Upper lobe of left lung (tissue), 6 donors: ENCODE data around the gene PLP1. TPM values are rescaled to one million over a fixed set of nuclear protein-coding genes. Genes with fewer than 3 reads are reported as not detected.
"Not testable (repeated sequence)": the region's sequence is repeated elsewhere in the genome, so short reads cannot be mapped to it uniquely, and the experiment has no call there.

Source experiments
- ATAC-seq, 2 donors: fragments of 200-7000 bp; cut with Tn5 transposase; one replicate each; pipeline ENCODE4 v1.9.1; 2022; ENCODE audit warnings: mild to moderate bottlenecking in 2 of 2, moderate library complexity in 2 of 2; ENCODE audit not compliant: low FRiP score in 2 of 2
- DNase-seq, 2 donors: peaks; one replicate each; pipeline ENCODE4 v3.0.0-alpha.2; 2019 to 2020
- H3K27ac ChIP-seq, 4 donors: fragments of 200-600 bp; sonication (generic); one replicate each; pipeline ENCODE4 v1.5.1; 2016 to 2019
- H3K27me3 ChIP-seq, 4 donors: fragments of 200-600 bp; sonication (generic); one replicate each; pipeline ENCODE4 v1.5.1; 2017 to 2019
- H3K36me3 ChIP-seq, 4 donors: fragments of 200-600 bp; sonication (generic); one replicate each; pipeline ENCODE4 v1.5.1; 2016 to 2019
- H3K4me1 ChIP-seq, 4 donors: fragments of 200-600 bp; sonication (generic); one replicate each; pipeline ENCODE4 v1.5.1; 2018 to 2019
- H3K4me3 ChIP-seq, 4 donors: fragments of 200-600 bp; sonication (generic); one replicate each; pipeline ENCODE4 v1.5.1; 2017 to 2019; ENCODE audit warnings: mild to moderate bottlenecking in 2 of 4, moderate library complexity in 1 of 4
- H3K9me3 ChIP-seq, 4 donors: fragments of 200-600 bp; sonication (generic); one replicate each; pipeline ENCODE4 v1.5.1; 2018 to 2019
- EP300 ChIP-seq, 4 donors: sonication (generic); formaldehyde crosslinking; IDR thresholded peaks; one replicate each; pipeline ENCODE4 v1.5.1; 2017; ENCODE audit warnings: antibody characterized with exemption in 4 of 4, control low read depth in 2 of 4
- POLR2A ChIP-seq, 4 donors: fragments of 450-650 bp; IDR thresholded peaks; one replicate each; pipeline ENCODE4 v1.5.1; 2016 to 2017; ENCODE audit warnings: antibody characterized with exemption in 4 of 4, mild to moderate bottlenecking in 2 of 4
- POLR2AphosphoS5 ChIP-seq, 2 donors: sonication (generic); formaldehyde crosslinking; IDR thresholded peaks; one replicate each; pipeline ENCODE4 v1.5.1; 2017; ENCODE audit warnings: antibody characterized with exemption in 2 of 2
- WGBS, 2 donors: methylation state at CpG; one replicate each; pipeline ENCODE4 v1.1.5; 2017 to 2018; 5-methylcytosine and 5-hydroxymethylcytosine counted together
- total RNA-seq, 6 donors: library from RNA; depleted of rRNA in 4 of 6; stranded (reverse); fragments of >200 nt in 4 of 6; gene quantifications; one replicate each; pipeline versions ENCODE4 v1.1.0 to v1.2.1, GENCODE V29; 2016 to 2021
- TF ChIP-seq, protein P1 (sequence below), 6 experiments: fragments of 450-650 bp in 4 of 6; fragments of 200-600 bp in 2 of 6; sonication (generic) in 2 of 6; IDR thresholded peaks; one replicate each; pipeline ENCODE4 v1.5.1; 2016 to 2019; ENCODE audit warnings: antibody characterized with exemption in 6 of 6
- donor health status: DM: no; HTN: no; CAD: no; lungs with moderate emphysema.
- donor health status: DM: no; HTN: yes; CAD: no; lungs with severe emphysema.

PLP1 gene
- total RNA-seq, 6 donors from 2014 or later: 0.49 to 2.1 TPM; not detected in 4

DNA sequence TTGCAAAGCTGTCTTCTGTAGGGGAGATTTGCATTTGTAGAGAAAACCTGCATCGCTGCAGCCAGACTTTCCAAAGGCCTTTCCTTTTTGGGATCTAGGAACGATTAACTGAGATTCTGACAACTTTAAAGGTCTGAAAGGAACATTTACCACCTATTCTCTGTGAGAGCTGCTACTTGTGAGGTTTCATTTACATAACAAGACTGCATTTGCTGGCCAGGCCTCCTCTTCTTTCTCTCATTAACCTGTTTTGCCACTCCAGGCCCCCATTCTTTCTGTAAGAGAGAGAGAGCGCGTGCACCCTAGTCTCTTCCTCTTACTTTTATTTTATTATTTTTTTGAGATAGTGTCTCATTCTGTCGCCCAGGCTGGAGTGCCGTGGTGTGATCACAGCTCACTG is 34.3 kb upstream of the PLP1 start:
- no peak for DNase-seq
- no peaks in the 10 kb centered on the region for H3K36me3 ChIP-seq
- no peaks in the 10 kb centered on the region for H3K27me3 ChIP-seq
- H3K27ac ChIP-seq: no peak overlapping the region
- H3K9me3 ChIP-seq: no peaks in the 10 kb centered on the region
- no peaks in the 10 kb centered on the region for H3K4me1 ChIP-seq
- no peak overlapping the region for H3K4me3 ChIP-seq
- TF ChIP-seq POLR2AphosphoS5 (IDR thresholded peaks at IDR 0.05) (no peak), EP300 (IDR thresholded peaks at IDR 0.05) (no peak), POLR2A (IDR thresholded peaks at IDR 0.05) (no peak)
- TF ChIP-seq, protein P1, sequence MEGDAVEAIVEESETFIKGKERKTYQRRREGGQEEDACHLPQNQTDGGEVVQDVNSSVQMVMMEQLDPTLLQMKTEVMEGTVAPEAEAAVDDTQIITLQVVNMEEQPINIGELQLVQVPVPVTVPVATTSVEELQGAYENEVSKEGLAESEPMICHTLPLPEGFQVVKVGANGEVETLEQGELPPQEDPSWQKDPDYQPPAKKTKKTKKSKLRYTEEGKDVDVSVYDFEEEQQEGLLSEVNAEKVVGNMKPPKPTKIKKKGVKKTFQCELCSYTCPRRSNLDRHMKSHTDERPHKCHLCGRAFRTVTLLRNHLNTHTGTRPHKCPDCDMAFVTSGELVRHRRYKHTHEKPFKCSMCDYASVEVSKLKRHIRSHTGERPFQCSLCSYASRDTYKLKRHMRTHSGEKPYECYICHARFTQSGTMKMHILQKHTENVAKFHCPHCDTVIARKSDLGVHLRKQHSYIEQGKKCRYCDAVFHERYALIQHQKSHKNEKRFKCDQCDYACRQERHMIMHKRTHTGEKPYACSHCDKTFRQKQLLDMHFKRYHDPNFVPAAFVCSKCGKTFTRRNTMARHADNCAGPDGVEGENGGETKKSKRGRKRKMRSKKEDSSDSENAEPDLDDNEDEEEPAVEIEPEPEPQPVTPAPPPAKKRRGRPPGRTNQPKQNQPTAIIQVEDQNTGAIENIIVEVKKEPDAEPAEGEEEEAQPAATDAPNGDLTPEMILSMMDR (IDR thresholded peaks at IDR 0.05): no peak
- 59 to 80% methylated on average over 6 of the region's 6 CpGs for WGBS, 2 donors
- ATAC-seq: no peak

DNA sequence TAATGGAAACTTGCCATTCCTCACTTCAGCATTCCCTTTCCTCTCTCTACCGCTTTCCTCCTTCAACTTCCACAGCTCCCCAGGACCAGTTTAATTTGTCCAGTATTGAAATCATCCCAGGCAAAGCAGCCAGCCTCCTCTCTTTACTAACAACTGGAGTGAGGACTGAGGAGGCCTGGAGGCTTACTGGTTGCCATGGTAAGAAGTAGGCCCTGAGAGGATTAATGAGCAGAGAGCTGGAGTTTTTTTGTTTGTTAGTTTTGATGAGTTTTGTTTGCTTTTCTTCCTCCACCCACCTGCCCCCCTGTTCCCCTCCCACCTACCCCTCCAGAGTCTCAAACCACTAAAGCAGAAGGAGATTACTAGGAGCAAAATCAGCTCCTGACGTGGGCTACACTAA is 29.5 kb upstream of the PLP1 start:
- Histone ChIP-seq H3K9me3 (no peaks in the 10 kb centered on the region), H3K36me3 (no peaks in the 10 kb centered on the region), H3K27me3 (no peaks in the 10 kb centered on the region), H3K4me1 (no peaks in the 10 kb centered on the region), H3K4me3 (no peak overlapping the region), H3K27ac (no peak overlapping the region)
- ATAC-seq: no peak
- 86 to 92% methylated on average over 1 to 2 of the region's 2 CpGs for WGBS, 2 donors
- TF ChIP-seq POLR2A (IDR thresholded peaks at IDR 0.05): no peak
- no peak for TF ChIP-seq EP300 (IDR thresholded peaks at IDR 0.05)
- TF ChIP-seq POLR2AphosphoS5 (IDR thresholded peaks at IDR 0.05): no peak
- TF ChIP-seq, protein P1 (IDR thresholded peaks at IDR 0.05): no peak
- DNase-seq: no peak

DNA sequence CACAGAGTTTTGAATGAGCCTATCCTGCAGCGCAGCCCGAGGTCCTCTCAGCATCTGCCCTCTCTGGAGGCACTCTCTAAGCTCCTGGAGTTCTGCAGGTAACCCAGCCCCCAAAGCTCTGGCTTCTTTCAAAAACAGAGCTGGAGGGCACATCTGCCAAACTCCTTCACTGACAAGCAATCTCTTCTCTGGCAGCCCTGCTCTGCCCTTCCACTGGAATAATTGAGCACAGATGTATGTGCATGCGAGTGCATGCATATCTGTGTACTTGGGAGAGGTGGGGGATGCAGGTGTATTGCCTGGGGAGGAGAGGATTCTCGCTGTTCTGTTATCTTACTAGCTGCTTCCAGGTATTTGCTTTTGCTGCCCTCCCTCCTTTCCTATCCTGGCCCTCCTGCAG is 22.2 kb upstream of the PLP1 start:
- H3K27ac ChIP-seq: no peak overlapping the region
- no peaks in the 10 kb centered on the region for H3K4me1 ChIP-seq
- 79% methylated on average over 4 of the region's 4 CpGs; no CpG with 5 or more reads in 1 of the 2 donors for WGBS, 2 donors
- no peak for ATAC-seq
- no peaks in the 10 kb centered on the region for H3K27me3 ChIP-seq
- DNase-seq: no peak
- H3K9me3 ChIP-seq: peaks cover 0 to 13% (median 0%) of the 10 kb centered on the region in 4 donors
- no peak overlapping the region for H3K4me3 ChIP-seq
- TF ChIP-seq, protein P1 (IDR thresholded peaks at IDR 0.05): no peak
- H3K36me3 ChIP-seq: no peaks in the 10 kb centered on the region

DNA sequence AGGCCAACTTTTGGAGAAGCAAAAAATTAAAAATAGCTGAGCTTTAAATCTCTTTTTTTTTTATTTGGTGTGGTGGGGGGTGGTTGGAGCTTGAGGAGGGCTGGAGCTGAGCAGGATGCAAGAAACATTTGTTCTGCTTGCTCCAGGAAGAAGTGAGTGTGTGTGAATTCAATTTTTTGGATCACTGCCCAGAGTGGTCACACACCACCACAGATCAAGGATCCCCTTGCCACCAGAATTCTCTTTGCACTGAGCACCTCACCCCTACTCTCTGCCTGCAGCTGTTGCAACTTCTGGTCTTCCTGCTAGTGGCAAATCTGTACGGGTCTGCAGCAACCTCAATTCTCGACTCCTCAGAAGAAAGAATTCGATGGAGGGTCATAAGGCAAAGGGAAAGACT is 19.9 kb upstream of the PLP1 start:
- peaks cover 0 to 17% (median 0%) of the 10 kb centered on the region in 4 donors for H3K9me3 ChIP-seq
- no peak overlapping the region for H3K4me3 ChIP-seq
- no peaks in the 10 kb centered on the region for H3K4me1 ChIP-seq
- WGBS, 2 donors: 44 to 51% methylated on average over 3 of the region's 3 CpGs
- TF ChIP-seq EP300 (IDR thresholded peaks at IDR 0.05) (no peak), POLR2AphosphoS5 (IDR thresholded peaks at IDR 0.05) (no peak)
- TF ChIP-seq, protein P1 (IDR thresholded peaks at IDR 0.05): no peak
- H3K27ac ChIP-seq: no peak overlapping the region
- no peak for ATAC-seq
- no peaks in the 10 kb centered on the region for H3K36me3 ChIP-seq
- DNase-seq: no peak
- no peaks in the 10 kb centered on the region for H3K27me3 ChIP-seq

DNA sequence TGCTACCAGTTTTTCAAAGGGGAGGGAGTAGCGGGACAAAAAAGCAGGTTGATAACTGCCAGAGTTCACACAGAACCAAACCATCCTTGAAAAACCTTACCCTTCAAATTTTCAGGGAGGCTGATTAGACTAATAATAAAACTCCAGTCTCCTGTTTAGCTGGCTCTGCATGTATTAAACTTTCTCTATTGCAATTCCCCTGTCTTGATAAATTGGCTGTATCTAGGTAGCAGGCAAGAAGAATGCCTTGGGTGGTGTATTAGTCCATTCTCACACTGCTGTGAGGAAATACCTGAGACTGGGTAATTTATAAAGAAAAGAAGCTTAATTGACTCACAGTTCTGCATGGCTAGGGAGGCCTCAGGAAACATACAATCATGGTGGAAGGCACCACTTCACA is 18.1 kb upstream of the PLP1 start:
- TF ChIP-seq POLR2A (IDR thresholded peaks at IDR 0.05): no peak
- no peak for TF ChIP-seq EP300 (IDR thresholded peaks at IDR 0.05)
- ATAC-seq (no peak), DNase-seq (no peak)
- Histone ChIP-seq H3K4me1 (no peaks in the 10 kb centered on the region), H3K4me3 (no peak overlapping the region), H3K9me3 (peaks cover 0 to 17% (median 0%) of the 10 kb centered on the region in 4 donors), H3K27me3 (no peaks in the 10 kb centered on the region), H3K27ac (no peak overlapping the region), H3K36me3 (no peaks in the 10 kb centered on the region)
- 85 to 100% methylated on average over 1 of the region's 1 CpG for WGBS, 2 donors

DNA sequence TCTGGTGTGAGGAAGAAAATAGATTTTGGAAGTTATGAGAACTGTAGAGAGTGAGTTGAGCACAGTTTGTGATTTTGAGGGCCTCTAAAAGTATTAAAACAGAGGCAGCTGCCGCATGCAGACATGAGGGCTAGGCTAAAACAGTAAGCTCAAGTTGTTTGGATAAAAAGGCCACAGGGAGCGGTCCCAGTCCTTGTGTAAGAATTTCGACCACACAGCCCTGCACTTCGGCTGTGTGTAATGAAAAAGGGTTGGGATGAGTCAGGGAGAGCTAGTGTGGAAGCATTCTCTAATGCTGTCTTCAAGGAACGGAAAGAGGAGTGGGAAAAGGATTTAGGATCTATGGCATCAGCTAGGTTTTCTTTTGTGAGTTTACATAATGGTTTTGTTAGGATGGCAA is 13.1 kb upstream of the PLP1 start:
- not testable (repeated sequence) for H3K36me3 ChIP-seq, H3K27ac ChIP-seq, H3K27me3 ChIP-seq, ATAC-seq, DNase-seq, H3K4me1 ChIP-seq, H3K4me3 ChIP-seq
- WGBS, 2 donors: 82% methylated on average over 5 of the region's 5 CpGs
- H3K9me3 ChIP-seq: peaks cover 0 to 12% (median 0%) of the 10 kb centered on the region in 4 donors

DNA sequence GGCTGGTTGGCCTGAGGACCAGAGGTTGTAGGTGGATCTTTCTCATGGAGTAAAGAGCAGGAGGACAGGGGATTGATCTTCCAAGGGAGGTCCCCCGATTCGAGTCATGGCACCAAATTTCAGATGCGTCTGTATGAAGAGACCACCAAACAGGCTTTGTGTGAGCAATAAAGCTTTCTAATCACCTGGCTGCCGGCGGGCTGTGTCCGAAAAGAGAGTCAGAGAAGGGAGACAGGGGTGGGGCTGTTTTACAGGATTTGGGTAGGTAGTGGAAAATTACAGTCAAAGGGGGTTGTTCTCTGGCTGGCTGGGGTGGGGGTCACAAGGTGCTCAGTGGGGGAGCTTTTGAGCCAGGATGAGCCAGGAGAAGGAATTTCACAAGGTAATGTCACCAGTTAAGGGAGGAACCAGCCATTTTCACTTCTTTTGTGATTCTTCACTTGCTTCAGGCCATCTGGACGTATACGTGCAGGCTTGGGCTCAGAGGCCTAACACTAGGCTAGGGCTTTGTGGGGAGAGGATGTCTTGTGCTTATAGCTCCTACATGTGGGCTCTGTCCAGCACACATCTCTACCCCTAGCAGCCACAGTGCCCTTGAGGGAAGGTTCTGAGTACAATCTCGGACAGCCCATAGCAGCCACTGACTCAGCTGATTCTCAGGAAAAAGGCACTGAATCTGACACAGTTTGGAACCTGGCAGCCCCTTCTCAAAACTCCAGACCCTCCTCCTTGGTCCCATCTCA is 9.7 kb upstream of the PLP1 start:
- H3K36me3 ChIP-seq, H3K27ac ChIP-seq, H3K4me3 ChIP-seq, H3K9me3 ChIP-seq, DNase-seq, ATAC-seq, H3K27me3 ChIP-seq, H3K4me1 ChIP-seq: not testable (repeated sequence)
- 72 to 86% methylated on average over 9 of the region's 9 CpGs for WGBS, 2 donors
